ENCODE data around the gene OR51E1.
A peak's percentile ranks its signal among the peaks of the same experiment; 100 is the strongest.

Gene OR51E1, protein sequence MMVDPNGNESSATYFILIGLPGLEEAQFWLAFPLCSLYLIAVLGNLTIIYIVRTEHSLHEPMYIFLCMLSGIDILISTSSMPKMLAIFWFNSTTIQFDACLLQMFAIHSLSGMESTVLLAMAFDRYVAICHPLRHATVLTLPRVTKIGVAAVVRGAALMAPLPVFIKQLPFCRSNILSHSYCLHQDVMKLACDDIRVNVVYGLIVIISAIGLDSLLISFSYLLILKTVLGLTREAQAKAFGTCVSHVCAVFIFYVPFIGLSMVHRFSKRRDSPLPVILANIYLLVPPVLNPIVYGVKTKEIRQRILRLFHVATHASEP

DNA sequence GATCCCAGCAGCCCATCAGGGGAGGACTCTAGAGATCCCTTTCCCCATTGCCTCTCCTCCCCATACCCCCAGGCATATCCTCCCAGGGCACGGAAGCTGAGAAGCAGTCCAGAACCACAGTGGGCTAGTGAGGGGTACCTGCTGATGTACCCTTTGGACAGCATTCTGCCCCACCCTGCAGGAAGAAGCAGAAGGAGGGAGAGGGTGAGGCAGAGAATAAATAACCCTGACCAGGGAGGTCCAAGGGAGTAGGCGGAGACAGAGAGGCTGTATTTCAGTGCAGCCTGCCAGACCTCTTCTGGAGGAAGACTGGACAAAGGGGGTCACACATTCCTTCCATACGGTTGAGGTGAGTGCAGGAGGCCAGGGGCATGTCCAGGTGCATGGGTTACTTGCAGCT, at the start of gene OR51E1:
OR51E1 (plus strand) TSS at position 301 of the 400 bp plus-strand sequence. CDS start 8,545 bp downstream, outside the sequence.
- no peaks in the 10 kb centered on the region for H3K9me3 ChIP-seq (ENCODE audit: insufficient read depth, low read depth, low read length)
- H3K4me2 ChIP-seq (ENCODE audit: low read depth, low read length, poor library complexity, severe bottlenecking), result no peak within 1 kb of the TSS
- no peaks in the 10 kb centered on the region for H3K4me1 ChIP-seq (ENCODE audit: insufficient read depth, low read length, poor library complexity, severe bottlenecking)
- H3K9ac ChIP-seq (ENCODE audit: low read depth, low read length, poor library complexity, severe bottlenecking), result no peak within 1 kb of the TSS
- H3K9me2 ChIP-seq (replicated peaks; ENCODE audit: low read depth, low read length), result no peaks in the 10 kb centered on the region
- no peak within 1 kb of the TSS for H3K4me3 ChIP-seq (ENCODE audit: low read length, poor library complexity, severe bottlenecking)
- no peaks in the 10 kb centered on the region for H4K20me1 ChIP-seq (ENCODE audit: insufficient read depth, low read length, poor library complexity, severe bottlenecking)
- no peaks in the 10 kb centered on the region for H3K27me3 ChIP-seq (ENCODE audit: insufficient read depth, low read length, poor library complexity, severe bottlenecking)
- no peak within 1 kb of the TSS for H2AFZ ChIP-seq (ENCODE audit: low read length)
- no peaks in the 10 kb centered on the region for H3F3A ChIP-seq (ENCODE audit: low read depth)
- no peaks in the 10 kb centered on the region for H3K79me2 ChIP-seq (ENCODE audit: insufficient read depth, low read length)
- no peaks in the 10 kb centered on the region for H3K36me3 ChIP-seq (ENCODE audit: insufficient read depth, low read length)
- TF ChIP-seq, protein P1, sequence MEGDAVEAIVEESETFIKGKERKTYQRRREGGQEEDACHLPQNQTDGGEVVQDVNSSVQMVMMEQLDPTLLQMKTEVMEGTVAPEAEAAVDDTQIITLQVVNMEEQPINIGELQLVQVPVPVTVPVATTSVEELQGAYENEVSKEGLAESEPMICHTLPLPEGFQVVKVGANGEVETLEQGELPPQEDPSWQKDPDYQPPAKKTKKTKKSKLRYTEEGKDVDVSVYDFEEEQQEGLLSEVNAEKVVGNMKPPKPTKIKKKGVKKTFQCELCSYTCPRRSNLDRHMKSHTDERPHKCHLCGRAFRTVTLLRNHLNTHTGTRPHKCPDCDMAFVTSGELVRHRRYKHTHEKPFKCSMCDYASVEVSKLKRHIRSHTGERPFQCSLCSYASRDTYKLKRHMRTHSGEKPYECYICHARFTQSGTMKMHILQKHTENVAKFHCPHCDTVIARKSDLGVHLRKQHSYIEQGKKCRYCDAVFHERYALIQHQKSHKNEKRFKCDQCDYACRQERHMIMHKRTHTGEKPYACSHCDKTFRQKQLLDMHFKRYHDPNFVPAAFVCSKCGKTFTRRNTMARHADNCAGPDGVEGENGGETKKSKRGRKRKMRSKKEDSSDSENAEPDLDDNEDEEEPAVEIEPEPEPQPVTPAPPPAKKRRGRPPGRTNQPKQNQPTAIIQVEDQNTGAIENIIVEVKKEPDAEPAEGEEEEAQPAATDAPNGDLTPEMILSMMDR (conservative IDR thresholded peaks at IDR 0.05; ENCODE audit: low read length), result no peak

DNA sequence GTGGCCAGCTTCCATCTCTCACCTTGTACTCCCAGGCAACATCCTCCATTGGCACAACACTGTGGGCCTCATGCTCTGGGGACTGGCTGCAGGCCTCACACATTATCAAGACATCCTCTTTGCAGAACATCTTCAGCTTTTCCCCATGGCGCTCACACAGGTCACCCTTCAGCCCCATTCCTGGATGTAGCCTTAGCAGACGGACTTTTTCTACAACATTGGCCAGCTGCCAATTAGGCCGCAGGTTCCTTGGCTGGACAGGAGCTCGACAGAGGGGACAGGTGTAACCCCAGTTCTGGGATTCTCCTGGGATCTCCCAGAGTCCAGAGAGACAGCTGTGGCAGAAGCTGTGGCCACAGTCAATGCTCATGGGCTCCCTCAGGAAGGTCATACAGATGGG, 38.7 kb upstream of the OR51E1 start:
- peaks cover 14% of the 10 kb centered on the region; the same call in 1 of the 2 replicates for H3K36me3 ChIP-seq (ENCODE audit: insufficient read depth, low read length)
- H3K27me3 ChIP-seq (ENCODE audit: insufficient read depth, low read length, poor library complexity, severe bottlenecking), result no peaks in the 10 kb centered on the region
- H3F3A ChIP-seq (ENCODE audit: low read depth), result no peaks in the 10 kb centered on the region
- no peak overlapping the region for H3K9ac ChIP-seq (ENCODE audit: low read depth, low read length, poor library complexity, severe bottlenecking)
- H3K4me1 ChIP-seq (ENCODE audit: insufficient read depth, low read length, poor library complexity, severe bottlenecking), result peaks cover 25% of the 10 kb centered on the region
- no peaks in the 10 kb centered on the region for H3K9me3 ChIP-seq (ENCODE audit: insufficient read depth, low read depth, low read length)
- H4K20me1 ChIP-seq (ENCODE audit: insufficient read depth, low read length, poor library complexity, severe bottlenecking), result no peaks in the 10 kb centered on the region
- H3K4me3 ChIP-seq (ENCODE audit: low read length, poor library complexity, severe bottlenecking), result no peak overlapping the region
- TF ChIP-seq, protein P1 (conservative IDR thresholded peaks at IDR 0.05; ENCODE audit: low read length), result no peak
- no peak for TF ChIP-seq EZH2phosphoT487 (IDR thresholded peaks at IDR 0.05; ENCODE audit: borderline replicate concordance)
- peaks cover 7% of the 10 kb centered on the region for H3K79me2 ChIP-seq (ENCODE audit: insufficient read depth, low read length)
- H3K4me2 ChIP-seq (ENCODE audit: low read depth, low read length, poor library complexity, severe bottlenecking), result peak overlapping the region; percentile 99
- no peaks in the 10 kb centered on the region for H3K9me2 ChIP-seq (replicated peaks; ENCODE audit: low read depth, low read length)
- no peak overlapping the region for H2AFZ ChIP-seq (ENCODE audit: low read length)

DNA sequence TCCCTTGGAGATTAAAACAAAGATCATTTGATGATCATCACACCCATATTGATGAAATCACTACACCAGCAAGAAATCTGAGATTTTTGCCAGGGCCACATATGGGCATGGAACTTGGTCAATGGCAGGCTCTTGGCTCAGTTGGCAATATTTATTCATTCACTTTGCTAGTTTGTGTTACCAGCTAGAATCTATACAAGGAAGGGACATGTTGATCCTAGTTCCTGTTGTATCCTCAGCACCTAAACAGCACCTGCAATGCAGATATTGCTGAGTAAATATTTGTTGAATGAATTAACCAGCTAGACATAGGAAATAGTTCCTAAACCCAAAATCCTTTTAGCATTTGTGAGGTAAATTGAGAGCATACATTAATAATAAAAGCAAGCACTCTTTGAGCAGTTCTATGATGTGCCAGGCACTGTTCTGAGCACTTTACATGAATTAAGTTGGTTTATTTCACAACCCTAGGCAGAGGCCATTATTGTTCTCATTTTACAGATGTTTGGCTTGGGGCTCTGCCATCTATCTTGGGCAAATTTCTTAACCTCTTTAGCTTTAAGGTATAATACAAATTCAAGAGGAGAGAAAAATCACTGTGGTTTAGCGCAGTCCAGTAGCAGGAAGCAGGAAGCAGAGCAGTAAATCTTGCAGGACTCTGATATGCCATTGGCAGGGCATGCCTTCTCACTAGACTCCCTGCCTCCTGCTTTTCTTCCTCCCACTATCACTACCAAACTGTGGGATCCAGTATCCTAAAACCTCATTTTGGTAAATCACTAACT, 37.4 kb upstream of the OR51E1 start:
- Histone ChIP-seq H3K4me1 (ENCODE audit: insufficient read depth, low read length, poor library complexity, severe bottlenecking) (peaks cover 29% of the 10 kb centered on the region), H3K9me3 (ENCODE audit: insufficient read depth, low read depth, low read length) (no peaks in the 10 kb centered on the region), H2AFZ (ENCODE audit: low read length) (no peak overlapping the region), H3K4me2 (ENCODE audit: low read depth, low read length, poor library complexity, severe bottlenecking) (peak overlapping the region; percentile 99), H3K79me2 (ENCODE audit: insufficient read depth, low read length) (peaks cover 7% of the 10 kb centered on the region), H3K9ac (ENCODE audit: low read depth, low read length, poor library complexity, severe bottlenecking) (peak overlapping the region; percentile 91), H4K20me1 (ENCODE audit: insufficient read depth, low read length, poor library complexity, severe bottlenecking) (no peaks in the 10 kb centered on the region), H3K36me3 (ENCODE audit: insufficient read depth, low read length) (peaks cover under 1% of the 10 kb centered on the region; the same call in 1 of the 2 replicates), H3K27me3 (ENCODE audit: insufficient read depth, low read length, poor library complexity, severe bottlenecking) (no peaks in the 10 kb centered on the region), H3F3A (ENCODE audit: low read depth) (no peaks in the 10 kb centered on the region), H3K4me3 (ENCODE audit: low read length, poor library complexity, severe bottlenecking) (peak overlapping the region; percentile 93), H3K9me2 (replicated peaks; ENCODE audit: low read depth, low read length) (no peaks in the 10 kb centered on the region)
- TF ChIP-seq EZH2phosphoT487 (IDR thresholded peaks at IDR 0.05; ENCODE audit: borderline replicate concordance), result no peak
- TF ChIP-seq, protein P1 (conservative IDR thresholded peaks at IDR 0.05; ENCODE audit: low read length), result no peak

All from Loucy (cell line).